PC-3 (cell line): ENCODE data around the gene HNMT. TPM values are rescaled to one million over a fixed set of nuclear protein-coding genes. Genes with fewer than 3 reads are reported as not detected.

Source experiments
- ATAC-seq: fragments of 200-7000 bp; cut with Tn5 transposase; 2 replicates; pipeline ENCODE4 v1.9.1; 2020; ENCODE audit warnings: mild to moderate bottlenecking, moderate library complexity
- BruUV-seq: library from RNA; stranded (reverse); fragments of 400-500 nt; replicated peaks from 2 replicates; lab custom pipeline; 2021; lab: Mats Ljungman, UMichigan
- CTCF ChIA-PET: fragments of 300-600 bp; sonication (Branson Sonifier 250); formaldehyde crosslinking; loops from one replicate; lab custom pipeline; 2022; ENCODE audit warnings: antibody characterized with exemption; lab: Charles Lee
- POLR2A ChIA-PET: fragments of 300-600 bp; sonication (Branson Sonifier 250); formaldehyde crosslinking; loops from one replicate; lab custom pipeline; 2022; ENCODE audit warnings: antibody characterized with exemption; ENCODE audit not compliant: unreplicated experiment; lab: Charles Lee
- DNase-seq: peaks from one replicate; pipeline ENCODE4 v3.0.0-alpha.2; 2015
- H2AFZ ChIP-seq: fragments of 300-600 bp; sonication (generic); 2 replicates; pipeline ENCODE4 v1.6.0; 2016; ENCODE audit warnings: antibody characterized with exemption, low read length
- H3F3A ChIP-seq: fragments of 300-600 bp; sonication (generic); one replicate; pipeline ENCODE4 v1.6.0; 2017; ENCODE audit warnings: antibody characterized with exemption, low read length, control low read depth, mild to moderate bottlenecking; ENCODE audit not compliant: unreplicated experiment
- H3K27ac ChIP-seq: fragments of 300-600 bp; sonication (generic); 2 replicates; pipeline ENCODE4 v1.5.1; 2016; ENCODE audit warnings: mild to moderate bottlenecking, low read length
- H3K27me3 ChIP-seq: fragments of 300-600 bp; sonication (generic); 2 replicates; pipeline ENCODE4 v1.6.1; 2016; ENCODE audit warnings: low read length, mixed read lengths
- H3K36me3 ChIP-seq: fragments of 300-600 bp; sonication (generic); 2 replicates; pipeline ENCODE4 v1.6.1; 2016; ENCODE audit warnings: low read depth, mixed run types, low read length, mixed read lengths
- H3K4me1 ChIP-seq: fragments of 300-600 bp; sonication (generic); 2 replicates; pipeline ENCODE4 v1.5.1; 2016; ENCODE audit warnings: low read length; ENCODE audit not compliant: insufficient read depth
- H3K4me2 ChIP-seq: fragments of 300-600 bp; sonication (generic); 2 replicates; pipeline ENCODE4 v1.6.0; 2016; ENCODE audit warnings: low read length
- H3K4me3 ChIP-seq: fragments of 300-600 bp; sonication (generic); 2 replicates; pipeline ENCODE4 v1.5.1; 2016; ENCODE audit warnings: mild to moderate bottlenecking, low read length, mixed read lengths
- H3K79me2 ChIP-seq: fragments of 300-600 bp; sonication (generic); 2 replicates; pipeline ENCODE4 v1.6.1; 2017; ENCODE audit warnings: low read length, mixed read lengths
- H3K9ac ChIP-seq: fragments of 300-600 bp; sonication (generic); 2 replicates; pipeline ENCODE4 v1.6.0; 2016; ENCODE audit warnings: mild to moderate bottlenecking, low read length
- H3K9me2 ChIP-seq: fragments of 300-600 bp; sonication (generic); replicated peaks from 2 replicates; pipeline ENCODE4 v1.6.1; 2016; ENCODE audit warnings: mixed run types, low read length, mixed read lengths
- H3K9me3 ChIP-seq: fragments of 300-600 bp; sonication (generic); 2 replicates; pipeline ENCODE4 v1.6.1; 2016; ENCODE audit warnings: low read length, mixed read lengths
- H4K20me1 ChIP-seq: fragments of 300-600 bp; sonication (generic); 2 replicates; pipeline ENCODE4 v1.6.1; 2016; ENCODE audit warnings: low read length, mixed read lengths
- EZH2 ChIP-seq: fragments of 300-600 bp; sonication (generic); IDR thresholded peaks from one replicate; pipeline ENCODE4 v1.6.1; 2017; ENCODE audit warnings: antibody characterized with exemption, mild to moderate bottlenecking, low read length; ENCODE audit not compliant: unreplicated experiment
- EZH2phosphoT487 ChIP-seq: fragments of 300-600 bp; sonication (generic); IDR thresholded peaks from 2 replicates; pipeline ENCODE4 v1.6.1; 2018; ENCODE audit warnings: mild to moderate bottlenecking, antibody characterized with exemption, low read length, borderline replicate concordance
- intact Hi-C: fragments of 100-400 bp; cut with micrococcal nuclease; formaldehyde crosslinking; loops from 2 replicates; pipeline ENCODE4 v1.9.0; 2023
- total RNA-seq: library from RNA; depleted of rRNA; stranded (reverse); fragments of >200 nt; gene quantifications from 2 replicates; pipeline ENCODE4 v1.2.3, GENCODE V29; 2014
- TF ChIP-seq, protein P1 (sequence below): fragments of 300-600 bp; sonication (generic); conservative IDR thresholded peaks from 2 replicates; pipeline ENCODE4 v1.5.1; 2017; ENCODE audit warnings: antibody characterized with exemption, low read depth, mild to moderate bottlenecking, low read length

The HNMT gene
- total RNA-seq, 1 experiment from 2014 or later, result 7.1 TPM

GRCh38 chr2:137938204-137938603 is 26.1 kb upstream of the HNMT start:
- no peaks in the 10 kb centered on the region for H3K36me3 ChIP-seq
- H3K4me3 ChIP-seq, result no peak overlapping the region
- no peak for TF ChIP-seq EZH2
- TF ChIP-seq, protein P1, sequence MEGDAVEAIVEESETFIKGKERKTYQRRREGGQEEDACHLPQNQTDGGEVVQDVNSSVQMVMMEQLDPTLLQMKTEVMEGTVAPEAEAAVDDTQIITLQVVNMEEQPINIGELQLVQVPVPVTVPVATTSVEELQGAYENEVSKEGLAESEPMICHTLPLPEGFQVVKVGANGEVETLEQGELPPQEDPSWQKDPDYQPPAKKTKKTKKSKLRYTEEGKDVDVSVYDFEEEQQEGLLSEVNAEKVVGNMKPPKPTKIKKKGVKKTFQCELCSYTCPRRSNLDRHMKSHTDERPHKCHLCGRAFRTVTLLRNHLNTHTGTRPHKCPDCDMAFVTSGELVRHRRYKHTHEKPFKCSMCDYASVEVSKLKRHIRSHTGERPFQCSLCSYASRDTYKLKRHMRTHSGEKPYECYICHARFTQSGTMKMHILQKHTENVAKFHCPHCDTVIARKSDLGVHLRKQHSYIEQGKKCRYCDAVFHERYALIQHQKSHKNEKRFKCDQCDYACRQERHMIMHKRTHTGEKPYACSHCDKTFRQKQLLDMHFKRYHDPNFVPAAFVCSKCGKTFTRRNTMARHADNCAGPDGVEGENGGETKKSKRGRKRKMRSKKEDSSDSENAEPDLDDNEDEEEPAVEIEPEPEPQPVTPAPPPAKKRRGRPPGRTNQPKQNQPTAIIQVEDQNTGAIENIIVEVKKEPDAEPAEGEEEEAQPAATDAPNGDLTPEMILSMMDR, result no peak
- TF ChIP-seq EZH2phosphoT487, result no peak
- H3K9me2 ChIP-seq, result no peaks in the 10 kb centered on the region
- no peak overlapping the region for H2AFZ ChIP-seq
- H3K9ac ChIP-seq, result no peak overlapping the region
- ATAC-seq (no peak), DNase-seq (no peak)
- no peak overlapping the region for H3K27ac ChIP-seq
- H3F3A ChIP-seq, result no peaks in the 10 kb centered on the region
- no peaks in the 10 kb centered on the region for H4K20me1 ChIP-seq
- no peaks in the 10 kb centered on the region; the same call in 1 of the 2 replicates for H3K4me1 ChIP-seq
- no peaks in the 10 kb centered on the region for H3K79me2 ChIP-seq
- no peak overlapping the region for H3K4me2 ChIP-seq
- BruUV-seq, result no TSS peak
- POLR2A ChIA-PET, result no interaction called here
- no peaks in the 10 kb centered on the region for H3K27me3 ChIP-seq
- intact Hi-C loops, result no loop called here
- CTCF ChIA-PET, result no interaction called here
- H3K9me3 ChIP-seq, result no peaks in the 10 kb centered on the region

DNA sequence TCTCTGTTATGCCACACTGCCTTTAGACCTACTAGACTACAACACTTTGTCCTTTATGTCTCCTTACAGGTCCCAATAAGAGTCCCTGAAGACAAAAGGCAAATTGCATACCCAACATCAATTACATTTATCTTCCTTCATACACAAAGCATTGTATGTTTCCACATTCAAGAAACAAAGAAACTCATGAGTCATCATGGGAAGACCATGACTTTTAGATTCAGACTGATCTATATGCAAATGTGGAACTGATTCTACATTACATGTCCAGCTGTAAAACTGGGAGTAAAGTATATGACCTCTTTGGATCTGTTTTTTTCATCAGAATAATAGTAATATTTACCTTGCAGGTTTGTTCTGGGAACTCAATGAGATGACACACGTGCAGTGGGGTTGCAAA is 25.2 kb upstream of the HNMT start:
- no peaks in the 10 kb centered on the region for H3K27me3 ChIP-seq
- intact Hi-C loops, result no loop called here
- no peak overlapping the region for H3K4me3 ChIP-seq
- no peaks in the 10 kb centered on the region for H3K9me2 ChIP-seq
- H3K9me3 ChIP-seq, result no peaks in the 10 kb centered on the region
- H3F3A ChIP-seq, result no peaks in the 10 kb centered on the region
- no peak for DNase-seq
- H3K4me2 ChIP-seq, result no peak overlapping the region
- TF ChIP-seq, protein P1, result no peak
- TF ChIP-seq EZH2phosphoT487, result no peak
- ChIA-PET POLR2A (no interaction called here), CTCF (no interaction called here)
- no peak overlapping the region for H3K9ac ChIP-seq
- ATAC-seq, result no peak
- no peak overlapping the region for H3K27ac ChIP-seq
- H3K36me3 ChIP-seq, result no peaks in the 10 kb centered on the region
- H3K4me1 ChIP-seq, result no peaks in the 10 kb centered on the region; the same call in 1 of the 2 replicates
- no peaks in the 10 kb centered on the region for H4K20me1 ChIP-seq
- H3K79me2 ChIP-seq, result no peaks in the 10 kb centered on the region
- H2AFZ ChIP-seq, result no peak overlapping the region
- no TSS peak for BruUV-seq

DNA sequence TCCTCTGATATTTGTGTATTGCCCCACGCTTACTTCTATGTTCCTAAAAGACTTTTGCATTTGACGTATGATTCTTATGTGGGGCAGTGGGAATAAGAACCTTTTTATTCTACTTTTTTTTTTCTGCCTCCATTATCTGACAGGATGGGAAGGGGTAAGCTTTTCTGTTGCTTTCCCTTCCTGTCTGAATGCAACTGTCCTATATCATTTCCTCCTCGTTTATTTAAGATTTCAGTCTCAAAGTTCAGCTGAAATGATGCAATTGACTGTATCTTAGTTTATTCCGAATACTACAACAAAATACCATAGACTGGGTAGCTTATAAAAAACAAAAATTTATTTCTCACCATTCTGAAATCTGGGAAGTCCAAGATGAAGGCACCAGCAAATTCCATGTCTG is 24.1 kb upstream of the HNMT start:
- Histone ChIP-seq H3K36me3 (no peaks in the 10 kb centered on the region), H3K27ac (no peak overlapping the region), H3K9me3 (no peaks in the 10 kb centered on the region), H2AFZ (no peak overlapping the region), H3K27me3 (no peaks in the 10 kb centered on the region), H3K4me2 (no peak overlapping the region), H4K20me1 (no peaks in the 10 kb centered on the region), H3K4me1 (peaks cover 6% of the 10 kb centered on the region), H3K79me2 (no peaks in the 10 kb centered on the region), H3K4me3 (no peak overlapping the region), H3K9ac (no peak overlapping the region), H3K9me2 (no peaks in the 10 kb centered on the region), H3F3A (no peaks in the 10 kb centered on the region)
- ChIA-PET POLR2A (no interaction called here), CTCF (no interaction called here)
- BruUV-seq, result no TSS peak
- ATAC-seq (no peak), DNase-seq (no peak)
- intact Hi-C loops, result loop anchor here (10.0 kb wide), 1 partner anchor 575 kb away; no protein-coding TSS in a partner anchor
- TF ChIP-seq, protein P1, result no peak
- no peak for TF ChIP-seq EZH2phosphoT487
- TF ChIP-seq EZH2, result no peak
